RKO (cell line): ENCODE results near the gene HNF1A.
A peak's percentile ranks its signal among the peaks of the same experiment; 100 is the strongest.

Source experiments
- DNase-seq: peaks from one replicate; pipeline ENCODE4 v3.0.0-alpha.2; 2016; ENCODE audit warnings: low spot score

The HNF1A gene

DNA sequence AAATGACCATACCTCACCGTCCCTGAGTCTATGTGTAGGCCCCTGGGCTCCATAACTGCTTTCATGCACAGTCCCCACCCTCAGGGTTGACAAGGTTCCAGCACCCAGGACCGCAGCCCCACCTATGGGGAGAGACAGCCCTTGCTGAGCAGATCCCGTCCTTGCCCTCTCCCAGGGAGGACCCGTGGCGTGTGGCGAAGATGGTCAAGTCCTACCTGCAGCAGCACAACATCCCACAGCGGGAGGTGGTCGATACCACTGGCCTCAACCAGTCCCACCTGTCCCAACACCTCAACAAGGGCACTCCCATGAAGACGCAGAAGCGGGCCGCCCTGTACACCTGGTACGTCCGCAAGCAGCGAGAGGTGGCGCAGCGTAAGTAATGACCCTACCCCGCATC lies 10.3 kb downstream of the HNF1A start:
- DNase-seq: no peak

DNA sequence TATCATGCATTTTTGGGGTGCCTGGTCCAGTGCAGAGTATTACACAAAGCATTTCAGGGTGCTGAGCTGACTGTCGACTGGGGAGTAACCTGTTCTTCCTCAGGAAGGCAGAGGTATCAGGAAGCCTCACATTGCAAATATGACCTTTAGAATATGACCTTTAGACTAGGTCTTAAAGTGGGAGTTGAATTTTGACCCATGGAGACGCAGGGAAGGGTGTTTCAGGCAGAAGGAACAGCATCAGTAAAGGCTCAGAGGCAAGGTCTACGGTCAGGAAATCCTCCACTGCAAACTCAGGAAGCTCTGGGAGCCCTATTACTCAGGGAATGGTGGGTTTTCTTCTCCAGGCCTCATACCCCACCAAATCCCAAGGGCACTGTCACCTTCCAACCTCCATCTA lies 11.3 kb downstream of the HNF1A start:
- DNase-seq: no peak

- no peak for DNase-seq
These were observed 12.2 kb downstream of the HNF1A start for GRCh38 chr12:120990487-120991055.

DNA sequence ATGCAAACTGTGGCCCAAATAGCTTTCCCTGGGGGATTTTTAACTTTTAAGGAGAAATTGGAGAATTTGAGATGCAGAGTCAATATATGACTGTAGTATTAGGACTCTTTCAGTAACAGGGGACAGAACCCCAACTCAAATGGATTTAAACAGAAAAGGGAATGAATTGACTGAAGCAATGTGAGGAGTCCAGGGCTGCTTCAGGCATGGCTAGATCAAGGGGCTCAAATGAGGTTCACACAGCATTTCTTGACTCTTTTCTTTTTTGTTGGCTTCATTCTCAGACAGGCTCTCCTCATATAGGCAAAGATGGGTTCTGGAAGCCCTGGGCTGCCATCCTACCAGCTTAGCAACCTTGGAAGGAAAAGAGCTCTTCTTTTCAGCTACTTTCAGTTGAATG lies 13.6 kb downstream of the HNF1A start:
- no peak for DNase-seq

- DNase-seq: no peak
These were observed 14.6 kb downstream of the HNF1A start for GRCh38 chr12:120992989-120993388.

DNA sequence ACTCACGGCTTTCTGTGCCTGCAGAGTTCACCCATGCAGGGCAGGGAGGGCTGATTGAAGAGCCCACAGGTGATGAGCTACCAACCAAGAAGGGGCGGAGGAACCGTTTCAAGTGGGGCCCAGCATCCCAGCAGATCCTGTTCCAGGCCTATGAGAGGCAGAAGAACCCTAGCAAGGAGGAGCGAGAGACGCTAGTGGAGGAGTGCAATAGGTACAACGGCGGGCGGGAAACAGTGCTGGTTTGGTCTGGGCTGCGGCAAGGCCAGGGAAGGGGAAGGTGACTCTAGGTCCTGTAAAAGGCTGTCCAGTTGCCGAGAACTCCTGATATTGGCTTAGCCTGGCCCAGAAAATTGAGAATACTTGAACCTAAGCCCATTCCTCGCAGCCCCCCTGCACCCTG lies 15.2 kb downstream of the HNF1A start:
- no peak for DNase-seq

DNA sequence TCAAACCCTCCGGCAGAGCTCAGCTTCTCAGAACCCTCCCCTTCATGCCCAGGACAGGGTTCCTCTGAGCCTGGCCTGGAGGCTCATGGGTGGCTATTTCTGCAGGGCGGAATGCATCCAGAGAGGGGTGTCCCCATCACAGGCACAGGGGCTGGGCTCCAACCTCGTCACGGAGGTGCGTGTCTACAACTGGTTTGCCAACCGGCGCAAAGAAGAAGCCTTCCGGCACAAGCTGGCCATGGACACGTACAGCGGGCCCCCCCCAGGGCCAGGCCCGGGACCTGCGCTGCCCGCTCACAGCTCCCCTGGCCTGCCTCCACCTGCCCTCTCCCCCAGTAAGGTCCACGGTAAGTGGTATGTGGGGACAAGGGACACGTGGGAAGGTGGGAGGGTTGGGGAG lies 15.7 kb downstream of the HNF1A start:
- no peak for DNase-seq

DNA sequence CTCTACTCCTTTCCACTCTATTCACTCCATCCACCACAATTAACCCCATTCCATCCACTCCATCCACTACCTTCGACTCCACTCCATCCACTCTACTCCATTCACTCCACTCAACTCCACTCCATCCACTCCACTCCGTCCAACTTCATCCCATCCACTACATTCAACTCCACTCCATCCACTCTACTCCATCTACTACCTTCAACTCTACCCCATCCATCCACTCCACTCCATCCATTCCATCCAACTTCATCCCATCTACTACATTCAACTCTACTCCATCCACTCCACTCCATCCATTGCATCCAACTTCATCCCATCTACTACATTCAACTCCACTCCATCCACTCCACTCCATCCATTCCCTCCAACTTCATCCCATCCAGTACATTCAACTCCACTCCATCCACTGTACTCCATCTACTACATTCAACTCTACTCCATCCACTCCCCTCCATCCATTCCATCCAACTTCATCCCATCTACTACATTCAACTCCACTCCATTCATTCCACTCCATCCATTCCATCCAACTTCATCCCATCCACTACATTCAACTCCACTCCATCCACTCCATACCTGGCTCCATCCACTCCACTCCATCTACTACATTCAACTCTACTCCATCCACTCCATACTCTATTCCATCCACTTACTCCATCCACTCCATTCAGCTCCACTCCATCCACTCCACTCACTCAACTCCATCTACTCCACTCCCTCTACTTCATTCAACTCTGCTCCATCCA lies 16.4 kb downstream of the HNF1A start:
- no peak for DNase-seq

GRCh38 chr12:120996133-120996746 lies 17.9 kb downstream of the HNF1A start:
- DNase-seq: no peak

- no peak for DNase-seq
These were observed 19.1 kb downstream of the HNF1A start for GRCh38 chr12:120997448-120997847.

GRCh38 chr12:120998435-120998834 lies 20.1 kb downstream of the HNF1A start:
- DNase-seq: no peak

- DNase-seq: no peak
These were observed 21.1 kb downstream of the HNF1A start for GRCh38 chr12:120999191-121000120.

- no peak for DNase-seq
These were observed 22.2 kb downstream of the HNF1A start for GRCh38 chr12:121000530-121000929.

DNA sequence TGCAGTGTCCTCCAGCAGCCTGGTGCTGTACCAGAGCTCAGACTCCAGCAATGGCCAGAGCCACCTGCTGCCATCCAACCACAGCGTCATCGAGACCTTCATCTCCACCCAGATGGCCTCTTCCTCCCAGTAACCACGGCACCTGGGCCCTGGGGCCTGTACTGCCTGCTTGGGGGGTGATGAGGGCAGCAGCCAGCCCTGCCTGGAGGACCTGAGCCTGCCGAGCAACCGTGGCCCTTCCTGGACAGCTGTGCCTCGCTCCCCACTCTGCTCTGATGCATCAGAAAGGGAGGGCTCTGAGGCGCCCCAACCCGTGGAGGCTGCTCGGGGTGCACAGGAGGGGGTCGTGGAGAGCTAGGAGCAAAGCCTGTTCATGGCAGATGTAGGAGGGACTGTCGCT lies 22.7 kb downstream of the HNF1A start:
- DNase-seq: no peak

DNA sequence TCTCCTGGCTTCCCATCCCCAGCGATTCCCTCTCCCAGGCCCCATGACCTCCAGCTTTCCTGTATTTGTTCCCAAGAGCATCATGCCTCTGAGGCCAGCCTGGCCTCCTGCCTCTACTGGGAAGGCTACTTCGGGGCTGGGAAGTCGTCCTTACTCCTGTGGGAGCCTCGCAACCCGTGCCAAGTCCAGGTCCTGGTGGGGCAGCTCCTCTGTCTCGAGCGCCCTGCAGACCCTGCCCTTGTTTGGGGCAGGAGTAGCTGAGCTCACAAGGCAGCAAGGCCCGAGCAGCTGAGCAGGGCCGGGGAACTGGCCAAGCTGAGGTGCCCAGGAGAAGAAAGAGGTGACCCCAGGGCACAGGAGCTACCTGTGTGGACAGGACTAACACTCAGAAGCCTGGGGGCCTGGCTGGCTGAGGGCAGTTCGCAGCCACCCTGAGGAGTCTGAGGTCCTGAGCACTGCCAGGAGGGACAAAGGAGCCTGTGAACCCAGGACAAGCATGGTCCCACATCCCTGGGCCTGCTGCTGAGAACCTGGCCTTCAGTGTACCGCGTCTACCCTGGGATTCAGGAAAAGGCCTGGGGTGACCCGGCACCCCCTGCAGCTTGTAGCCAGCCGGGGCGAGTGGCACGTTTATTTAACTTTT lies 23.6 kb downstream of the HNF1A start:
- DNase-seq: no peak

DNA sequence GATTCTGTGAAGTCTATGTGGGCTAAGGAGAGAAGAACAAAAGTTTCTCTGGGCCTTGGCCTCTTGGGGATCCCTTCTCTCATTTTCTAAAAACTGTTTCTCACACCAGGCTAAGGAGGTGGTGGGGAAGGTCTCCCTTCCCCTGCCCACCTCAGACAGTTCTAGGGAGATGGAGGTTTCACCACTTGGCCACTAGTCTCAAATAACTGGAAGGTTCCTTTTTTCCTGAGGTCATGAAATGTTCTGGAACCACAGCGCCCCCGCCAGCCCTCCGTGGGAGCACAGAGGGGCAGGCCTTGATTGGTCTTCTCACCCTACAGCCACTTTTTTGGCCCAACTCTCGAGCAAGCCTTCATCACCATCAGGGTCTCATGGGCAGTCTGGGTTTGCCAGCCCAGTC lies 25.3 kb downstream of the HNF1A start:
- no peak for DNase-seq

- no peak for DNase-seq
These were observed 26.0 kb downstream of the HNF1A start for GRCh38 chr12:121004253-121004815.

DNA sequence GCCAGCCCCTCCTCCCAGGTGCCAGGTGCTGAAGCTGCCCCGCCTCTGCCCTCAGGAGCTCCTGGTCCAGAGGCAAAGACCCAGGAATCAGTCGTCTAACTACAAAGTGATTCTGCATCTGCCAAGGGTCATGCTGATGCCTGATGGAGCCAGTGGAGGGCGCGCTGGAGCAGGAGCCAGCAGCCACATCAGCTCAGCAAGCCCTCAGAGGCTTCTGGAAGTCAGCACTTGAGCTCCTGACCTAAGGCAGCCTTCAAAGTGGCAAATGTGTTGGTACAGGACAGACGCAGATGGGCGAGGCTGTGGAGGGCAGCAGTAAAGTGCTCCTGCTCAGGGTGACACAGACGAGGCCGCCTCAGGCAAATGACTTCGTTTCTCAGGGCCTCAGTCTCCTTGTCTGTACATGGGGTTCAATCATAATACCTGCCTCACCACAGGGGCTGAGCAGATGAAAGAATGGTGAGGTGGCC lies 27.0 kb downstream of the HNF1A start:
- peak; percentile 47 for DNase-seq

GRCh38 chr12:121008347-121009098 lies 30.2 kb downstream of the HNF1A start:
- no peak for DNase-seq

GRCh38 chr12:121009741-121010140 lies 31.4 kb downstream of the HNF1A start:
- peak; percentile 74 for DNase-seq

- no peak for DNase-seq
These were observed 32.5 kb downstream of the HNF1A start for GRCh38 chr12:121010860-121011259.
